ENCODE data around the gene ADAT2. TPM values are rescaled to one million over a fixed set of nuclear protein-coding genes. Genes with fewer than 3 reads are reported as not detected.

ADAT2 gene
- total RNA-seq, 1 donor from 2014 or later, result 1.5 TPM

DNA sequence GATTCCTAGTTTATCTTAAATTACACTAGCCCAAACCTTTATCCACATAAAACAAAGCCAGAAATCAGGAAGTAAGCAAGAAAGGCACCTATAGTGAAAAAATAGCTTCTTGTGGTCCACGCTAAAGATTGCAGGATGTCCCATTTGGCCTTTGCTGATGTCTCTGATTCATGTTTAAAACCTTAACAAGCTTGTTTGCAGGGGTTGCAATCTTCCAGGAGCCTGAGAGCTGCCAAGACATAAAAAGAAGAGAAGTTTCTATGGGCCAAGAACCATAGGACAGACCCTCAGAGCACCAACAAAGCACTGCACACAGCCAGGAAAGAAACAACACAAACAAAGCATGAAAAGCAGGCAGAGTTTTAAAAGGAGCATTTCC is 49.4 kb downstream of the ADAT2 start:
- intact Hi-C loops (cut with DNase I), result no loop called here
- no peak for DNase-seq (ENCODE audit: missing footprints)
- no peak for ATAC-seq

DNA sequence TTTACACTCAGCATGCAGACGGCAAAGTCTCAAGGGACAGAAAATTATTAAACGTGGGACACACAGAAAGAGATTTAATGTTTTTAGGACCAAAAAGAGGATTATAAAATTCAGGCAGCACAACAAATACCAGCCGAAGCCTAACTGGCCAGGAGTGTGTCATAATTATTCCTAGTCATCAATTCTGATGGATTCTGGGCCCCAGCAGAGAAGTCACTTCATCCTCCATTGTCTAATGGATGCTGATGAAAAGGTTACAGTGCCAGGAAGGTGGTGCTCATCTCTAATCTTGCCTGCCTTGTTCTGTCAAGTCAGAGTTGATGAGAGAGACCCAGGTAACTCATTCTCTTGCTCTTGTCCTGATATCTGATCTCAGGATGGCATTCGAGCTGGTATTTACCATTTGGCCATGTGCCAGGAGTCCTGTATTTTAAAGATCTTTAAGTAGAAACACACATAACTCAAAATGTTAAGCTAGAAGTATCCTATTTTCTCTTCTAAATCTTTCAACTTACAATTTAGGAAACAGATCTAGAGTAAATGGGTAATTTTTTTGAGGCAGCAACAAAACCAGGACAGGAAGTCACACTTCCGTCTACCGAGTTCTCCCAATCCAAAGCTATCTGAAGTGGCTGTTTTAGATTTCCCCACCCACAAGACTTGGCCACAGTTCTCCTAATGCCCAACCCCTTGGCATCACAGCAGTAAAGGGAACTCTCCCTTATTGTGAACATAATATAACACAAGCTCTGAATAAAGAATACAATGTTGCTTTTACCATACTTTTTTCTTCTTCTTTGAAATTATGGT is 50.0 kb downstream of the ADAT2 start:
- intact Hi-C loops (cut with DNase I), result no loop called here
- ATAC-seq, result peak; percentile 65

DNA sequence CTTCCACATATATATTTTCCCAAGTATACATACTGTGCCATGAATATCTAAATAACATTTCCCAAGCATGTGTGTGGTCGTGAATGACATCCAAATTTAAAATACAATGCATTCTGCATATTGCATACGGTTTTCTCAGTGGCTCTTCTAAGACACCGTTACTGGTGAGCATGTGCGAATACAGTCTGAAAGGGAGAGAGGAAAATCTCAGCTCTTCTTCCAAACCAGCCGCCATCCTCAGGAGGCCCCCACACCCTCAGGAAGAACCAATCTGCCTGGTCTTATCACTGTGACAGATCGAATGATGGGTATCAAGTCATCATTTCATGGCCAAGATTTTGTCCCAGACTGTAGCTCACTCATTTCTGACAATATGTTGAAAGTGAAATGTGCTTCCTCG is 50.7 kb downstream of the ADAT2 start:
- intact Hi-C loops (cut with DNase I), result no loop called here
- DNase-seq (ENCODE audit: missing footprints) (no peak), ATAC-seq (no peak)

More for the DNA sequence above, 50.0 kb downstream of the ADAT2 start:
- no peak for DNase-seq (ENCODE audit: missing footprints)

DNA sequence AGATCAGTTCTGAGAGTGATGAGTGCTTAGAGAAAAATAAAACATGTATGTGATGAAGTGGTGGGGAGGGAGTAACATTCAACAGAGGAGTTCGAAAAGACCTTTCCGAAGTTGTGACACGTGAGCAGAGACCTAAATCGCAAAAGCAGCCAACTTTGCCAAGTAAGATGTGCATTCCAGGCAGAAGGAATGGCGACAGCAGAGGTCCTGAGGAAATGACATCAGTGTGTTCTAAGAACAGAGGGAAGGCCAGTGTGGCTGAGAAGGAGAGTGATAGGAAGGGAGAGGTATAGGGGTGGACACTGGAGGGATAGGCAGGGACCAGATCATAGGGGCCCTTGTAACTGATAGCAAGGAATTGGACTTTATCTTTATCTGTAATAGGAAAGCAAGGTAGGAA is 51.3 kb downstream of the ADAT2 start:
- intact Hi-C loops (cut with DNase I), result no loop called here
- ATAC-seq (no peak), DNase-seq (ENCODE audit: missing footprints) (no peak)

DNA sequence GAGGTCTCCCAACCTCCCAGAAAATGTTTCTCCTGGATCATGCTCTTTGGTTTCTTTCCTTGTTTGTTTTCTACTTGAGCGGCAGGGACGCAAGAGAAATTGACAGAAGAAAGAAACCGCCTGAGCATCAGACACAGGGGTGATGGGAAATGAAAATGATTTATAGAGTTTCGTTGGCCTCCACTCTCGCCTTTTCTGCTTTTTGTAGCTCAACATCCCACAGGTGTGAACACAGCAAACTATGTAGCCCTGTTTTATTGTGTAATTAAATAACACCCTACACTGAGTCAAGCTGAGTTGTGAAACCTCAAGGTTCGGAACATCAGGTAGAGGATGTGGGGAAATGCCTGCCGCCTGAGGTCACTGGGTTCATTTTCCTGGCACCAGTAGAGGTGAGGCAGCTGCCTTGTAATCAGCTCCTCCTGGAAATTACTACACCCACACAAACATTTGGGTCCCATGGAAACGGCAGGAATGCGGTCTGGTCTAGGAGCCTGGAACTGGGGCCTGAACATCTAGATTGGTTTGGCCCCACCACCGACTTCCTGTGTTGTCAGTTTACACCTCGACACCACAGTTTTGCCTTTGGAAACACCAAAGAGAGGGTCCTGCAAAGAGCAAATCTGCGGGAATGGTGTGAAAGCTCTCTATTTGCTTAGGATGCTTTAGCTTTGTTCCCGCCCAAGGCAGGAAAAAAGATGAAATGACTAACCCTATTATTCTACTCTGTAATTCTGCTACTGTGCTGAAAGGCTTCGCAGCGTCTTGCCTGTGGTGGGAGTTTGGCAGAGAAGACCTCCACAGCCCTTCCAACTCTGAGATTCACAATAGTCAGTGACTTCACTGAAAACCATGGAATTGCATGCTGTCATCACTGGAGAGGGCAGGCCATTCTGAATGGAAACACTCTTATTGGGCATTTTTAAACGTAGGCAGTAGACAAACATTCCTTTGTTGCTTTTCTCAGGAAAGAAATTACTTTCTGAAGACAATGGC is 53.0 kb downstream of the ADAT2 start:
- ATAC-seq (peak; percentile 24), DNase-seq (ENCODE audit: missing footprints) (no peak)
- intact Hi-C loops (cut with DNase I), result no loop called here

DNA sequence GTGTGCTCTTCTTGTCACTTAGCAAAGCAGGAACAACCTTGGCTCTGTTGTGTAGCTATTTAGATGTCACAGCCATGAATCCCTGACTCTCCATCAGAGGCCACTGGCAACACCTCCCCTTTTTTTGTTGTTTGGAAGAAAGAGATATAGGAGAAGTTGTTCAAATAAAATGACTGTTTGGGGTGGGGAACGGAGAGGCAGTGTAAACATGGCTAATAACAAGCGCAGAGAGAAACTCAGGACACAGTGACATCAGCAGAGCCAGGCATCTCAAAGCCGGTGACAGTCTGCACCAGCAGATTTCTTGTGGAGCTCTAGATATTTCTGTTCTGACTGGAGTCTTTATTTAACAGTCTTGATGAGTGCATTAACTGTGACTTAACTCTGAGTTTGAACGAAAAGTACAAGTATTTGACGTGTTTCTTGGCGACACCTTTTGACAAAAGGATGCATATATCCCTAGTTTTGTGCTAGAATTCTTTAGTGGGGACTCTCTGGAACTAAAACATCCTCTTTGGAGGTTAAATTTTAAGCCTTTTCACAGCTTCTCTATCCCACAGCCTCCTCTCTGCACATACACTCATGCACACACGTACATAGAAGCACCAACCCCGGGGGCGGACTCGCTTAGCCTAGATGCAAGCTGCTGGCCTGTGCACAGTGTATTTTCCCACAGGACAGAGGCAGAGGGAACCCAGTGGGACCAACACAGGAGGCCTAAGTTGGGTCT is 53.8 kb downstream of the ADAT2 start:
- ATAC-seq, result no peak
- intact Hi-C loops (cut with DNase I), result no loop called here
- no peak for DNase-seq (ENCODE audit: missing footprints)

DNA sequence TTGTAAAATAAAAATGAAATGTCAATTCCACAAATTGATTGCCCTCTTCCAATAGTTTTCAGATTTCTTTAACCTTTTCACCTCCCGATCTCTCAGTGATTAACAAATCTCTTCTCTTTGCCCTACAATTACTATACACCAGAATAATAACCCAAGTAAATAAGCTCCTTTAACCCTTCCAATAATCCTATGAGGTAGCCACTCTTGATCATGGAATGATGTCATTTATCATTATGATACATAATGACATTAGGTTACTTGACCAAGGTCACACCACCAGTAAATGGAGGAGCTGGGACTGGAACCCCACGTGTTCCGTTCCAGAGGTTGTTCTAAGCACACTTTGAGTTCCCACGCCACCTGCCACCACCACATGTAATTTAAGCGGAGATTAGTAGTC is 54.8 kb downstream of the ADAT2 start:
- DNase-seq (ENCODE audit: missing footprints) (no peak), ATAC-seq (no peak)
- intact Hi-C loops (cut with DNase I), result no loop called here

DNA sequence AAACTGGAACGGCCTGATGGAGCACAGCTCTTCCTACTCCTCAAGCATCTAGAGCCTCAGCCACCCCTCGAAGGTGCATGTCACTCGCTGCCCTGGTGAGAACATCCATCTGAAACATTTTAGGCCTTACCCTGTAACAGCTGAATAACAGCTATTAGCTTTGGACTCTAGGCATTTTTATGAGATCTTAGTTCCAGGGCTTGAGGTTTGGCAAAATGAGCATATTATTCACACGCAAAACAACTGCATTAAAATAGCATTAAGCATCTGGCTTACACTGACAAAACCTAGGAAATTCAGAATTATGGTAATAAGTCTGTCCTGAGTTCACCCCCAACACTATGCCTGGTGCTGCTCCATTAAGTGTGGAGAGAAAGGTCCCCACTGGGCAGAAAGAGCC is 56.1 kb downstream of the ADAT2 start:
- DNase-seq (ENCODE audit: missing footprints), result no peak
- ATAC-seq, result no peak
- intact Hi-C loops (cut with DNase I), result no loop called here

DNA sequence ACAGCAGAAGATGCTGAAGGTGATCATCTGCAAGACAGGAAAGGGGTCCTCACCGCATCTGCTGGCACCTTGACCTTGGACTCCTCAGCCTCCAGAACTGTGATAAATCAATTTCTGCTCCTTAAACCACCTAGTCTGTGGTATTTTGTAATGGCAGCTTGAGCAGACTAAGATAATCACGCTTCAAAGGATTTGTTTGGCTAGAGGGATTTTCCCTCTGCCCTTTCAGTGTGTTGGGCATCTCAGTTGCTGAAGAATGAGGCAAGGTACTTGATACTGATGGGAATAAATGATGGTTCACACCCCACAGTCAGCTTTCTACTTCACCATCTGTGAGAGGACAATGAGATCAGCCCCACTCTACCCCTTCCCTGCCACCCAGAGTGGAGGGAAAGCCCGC is 60.2 kb downstream of the ADAT2 start:
- DNase-seq (ENCODE audit: missing footprints) (no peak), ATAC-seq (no peak)
- intact Hi-C loops (cut with DNase I), result no loop called here

DNA sequence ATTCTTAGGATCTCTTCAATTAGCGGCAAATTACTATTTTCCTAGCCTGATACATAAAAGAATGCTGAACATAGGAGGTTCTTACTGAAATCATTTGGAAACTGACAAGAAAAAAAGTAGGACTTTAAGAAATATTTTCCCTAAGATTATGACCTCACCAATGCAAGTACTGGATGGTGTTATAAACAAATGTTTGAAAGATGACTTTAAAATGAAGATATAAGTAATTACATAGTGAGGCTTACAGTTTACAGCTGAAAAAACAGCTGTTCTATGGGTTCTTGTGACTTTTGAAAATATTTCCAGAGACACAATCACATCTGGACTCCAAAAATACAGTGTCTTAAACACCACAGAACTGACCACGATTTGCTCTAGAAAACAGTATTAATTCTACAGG is 64.9 kb downstream of the ADAT2 start:
- ATAC-seq (no peak), DNase-seq (ENCODE audit: missing footprints) (no peak)
- intact Hi-C loops (cut with DNase I), result no loop called here

DNA sequence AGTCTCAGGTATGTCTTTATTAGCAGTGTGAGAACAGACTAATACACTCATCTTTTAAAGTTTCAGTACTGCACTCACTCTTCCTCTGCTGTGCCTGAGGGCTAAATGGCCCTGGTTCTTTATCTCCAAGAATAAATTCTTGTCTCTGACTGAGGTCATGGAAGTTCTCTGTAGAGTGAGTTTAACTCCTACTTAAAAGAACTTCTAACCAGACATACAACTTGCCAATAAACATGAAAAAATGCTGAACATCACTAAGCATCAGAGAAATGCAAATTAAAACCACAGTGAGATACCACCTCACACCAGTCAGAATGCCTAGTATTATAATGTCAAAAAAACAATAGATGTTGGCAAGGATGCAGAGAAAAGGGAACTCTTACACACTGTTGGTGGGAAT is 73.6 kb downstream of the ADAT2 start:
- intact Hi-C loops (cut with DNase I), result no loop called here

DNA sequence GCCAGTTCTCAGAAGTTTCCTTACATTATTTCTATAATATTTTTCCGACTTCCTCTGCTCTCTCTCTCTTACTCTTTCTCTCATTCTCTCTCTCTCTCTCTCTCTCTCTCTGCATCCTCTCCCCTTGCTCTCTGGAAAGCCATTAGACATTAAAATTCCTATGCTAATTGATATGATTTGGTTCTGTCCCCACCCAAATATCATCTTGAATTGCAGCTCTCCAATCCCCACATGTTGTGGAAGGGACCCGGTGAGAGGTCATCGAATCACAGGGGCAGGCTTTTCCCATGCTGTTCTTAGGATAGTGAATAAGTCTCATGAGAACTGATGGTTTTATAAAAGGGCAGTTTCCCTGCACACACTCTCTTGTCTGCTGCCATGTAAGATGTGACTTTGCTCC is 74.1 kb downstream of the ADAT2 start:
- intact Hi-C loops (cut with DNase I), result no loop called here
- ATAC-seq, result no peak
- DNase-seq (ENCODE audit: missing footprints), result no peak

More for the DNA sequence above, 73.6 kb downstream of the ADAT2 start:
- DNase-seq (ENCODE audit: missing footprints), result no peak
- ATAC-seq, result no peak

DNA sequence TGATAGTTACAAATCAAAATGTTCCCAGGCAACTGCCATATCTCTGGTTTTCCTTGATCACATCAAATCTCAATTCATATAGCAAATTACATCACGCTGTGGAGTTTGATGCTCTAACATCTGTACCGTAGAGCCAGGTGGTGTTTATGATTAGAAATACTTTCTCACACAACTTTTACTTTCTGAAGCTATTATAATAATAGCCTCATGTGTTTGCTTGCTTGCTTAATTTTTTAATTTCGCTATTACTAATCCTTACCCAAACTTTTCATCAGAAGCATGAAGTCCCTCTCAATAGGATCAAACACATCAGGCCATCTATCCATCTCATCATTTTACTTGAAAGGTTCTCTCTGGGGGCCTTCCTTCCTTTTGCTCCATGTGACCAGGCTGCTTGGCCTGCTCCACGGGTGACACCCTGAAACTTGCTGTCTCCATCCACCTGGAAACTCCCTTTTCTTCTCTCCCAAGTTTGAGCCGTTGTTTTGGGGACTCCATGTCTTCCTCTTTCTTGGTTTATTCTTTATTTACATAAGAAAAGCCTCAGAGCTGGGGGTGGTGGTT is 75.4 kb downstream of the ADAT2 start:
- ATAC-seq (no peak), DNase-seq (ENCODE audit: missing footprints) (no peak)
- intact Hi-C loops (cut with DNase I), result no loop called here

DNA sequence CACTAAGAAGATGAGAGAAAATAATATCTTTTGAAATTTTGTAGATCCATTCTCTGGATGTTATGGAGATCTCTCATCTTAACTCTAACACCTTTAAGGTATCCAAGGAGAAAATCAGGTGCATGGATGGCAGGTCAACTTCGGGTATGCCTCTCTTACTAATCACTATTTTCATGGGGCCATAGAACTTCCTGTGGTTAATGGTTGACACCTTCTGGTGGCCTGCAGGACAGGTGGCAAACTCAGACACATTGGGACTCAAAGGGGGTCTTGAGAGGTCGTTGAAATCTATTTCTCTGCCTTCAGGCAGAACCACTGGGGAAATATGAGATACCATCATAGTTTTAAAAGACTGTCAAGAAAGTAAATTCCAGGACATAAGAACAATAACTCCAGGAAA is 76.5 kb downstream of the ADAT2 start:
- intact Hi-C loops (cut with DNase I), result no loop called here
- ATAC-seq, result no peak

More for the DNA sequence above, 76.5 kb downstream of the ADAT2 start:
- no peak for DNase-seq (ENCODE audit: missing footprints)

Other genes starting within 250 kb of the ADAT2 start
- 19.9 TPM for gene PEX3, start 110 bp upstream of the ADAT2 start, total RNA-seq
- 46.1 TPM for gene FUCA2, start 61.0 kb upstream of the ADAT2 start, total RNA-seq
- 75.9 TPM for gene PHACTR2, start 227.3 kb upstream of the ADAT2 start, total RNA-seq